ENCODE results near the gene AGPAT4.
"Not testable (repeated sequence)": the region's sequence is repeated elsewhere in the genome, so short reads cannot be mapped to it uniquely, and the experiment has no call there.

AGPAT4 gene

GRCh38 chr6:161138543-161139303, 135.1 kb downstream of the AGPAT4 start:
- DNase-seq (ENCODE audit: low spot score), result no peak

GRCh38 chr6:161137839-161138542, 135.9 kb downstream of the AGPAT4 start:
- no peak for DNase-seq (ENCODE audit: low spot score)

- no peak for DNase-seq (ENCODE audit: low spot score)
Observed at GRCh38 chr6:161137320-161137719, 136.5 kb downstream of the AGPAT4 start.

GRCh38 chr6:161136655-161137054, 137.2 kb downstream of the AGPAT4 start:
- DNase-seq (ENCODE audit: low spot score), result no peak

- peak; percentile 6 for DNase-seq (ENCODE audit: low spot score)
Observed at GRCh38 chr6:161135695-161136591, 137.9 kb downstream of the AGPAT4 start.

GRCh38 chr6:161134550-161135298, 139.1 kb downstream of the AGPAT4 start:
- DNase-seq (ENCODE audit: low spot score), result no peak

GRCh38 chr6:161133963-161134362, 139.9 kb downstream of the AGPAT4 start:
- no peak for DNase-seq (ENCODE audit: low spot score)

- no peak for DNase-seq (ENCODE audit: low spot score)
Observed at GRCh38 chr6:161132384-161132783, 141.5 kb downstream of the AGPAT4 start.

GRCh38 chr6:161130967-161131766, 142.7 kb downstream of the AGPAT4 start:
- no peak for DNase-seq (ENCODE audit: low spot score)

- DNase-seq (ENCODE audit: low spot score), result no peak
Observed at GRCh38 chr6:161130541-161130940, 143.3 kb downstream of the AGPAT4 start.

- DNase-seq (ENCODE audit: low spot score), result no peak
Observed at GRCh38 chr6:161128680-161129196, 145.1 kb downstream of the AGPAT4 start.

- no peak for DNase-seq (ENCODE audit: low spot score)
Observed at GRCh38 chr6:161128230-161128629, 145.6 kb downstream of the AGPAT4 start.

- DNase-seq (ENCODE audit: low spot score), result no peak
Observed at GRCh38 chr6:161127071-161127740, 146.7 kb downstream of the AGPAT4 start.

GRCh38 chr6:161125591-161125990, 148.3 kb downstream of the AGPAT4 start:
- no peak for DNase-seq (ENCODE audit: low spot score)

- DNase-seq (ENCODE audit: low spot score), result not testable (repeated sequence)
Observed at GRCh38 chr6:161123319-161123718, 150.5 kb downstream of the AGPAT4 start.

- DNase-seq (ENCODE audit: low spot score), result no peak
Observed at GRCh38 chr6:161117942-161118341, 155.9 kb downstream of the AGPAT4 start.

- no peak for DNase-seq (ENCODE audit: low spot score)
Observed at GRCh38 chr6:161117308-161117707, 156.6 kb downstream of the AGPAT4 start.

GRCh38 chr6:161116554-161116953, 157.3 kb downstream of the AGPAT4 start:
- DNase-seq (ENCODE audit: low spot score), result no peak

GRCh38 chr6:161115468-161115867, 158.4 kb downstream of the AGPAT4 start:
- DNase-seq (ENCODE audit: low spot score), result no peak

- DNase-seq (ENCODE audit: low spot score), result no peak
Observed at GRCh38 chr6:161111261-161111660, 162.6 kb downstream of the AGPAT4 start.

Data from NAMALWA (cell line).